HG03457 (cell line): ENCODE results near the gene CFAP73.

ENCODE experiments used
- ATAC-seq: cut with Tn5 transposase; IDR thresholded peaks from one replicate; pipeline ENCODE4 v1.9.1; 2021; ENCODE audit warnings: moderate number of reproducible peaks; ENCODE audit not compliant: unreplicated experiment

CFAP73 gene

DNA sequence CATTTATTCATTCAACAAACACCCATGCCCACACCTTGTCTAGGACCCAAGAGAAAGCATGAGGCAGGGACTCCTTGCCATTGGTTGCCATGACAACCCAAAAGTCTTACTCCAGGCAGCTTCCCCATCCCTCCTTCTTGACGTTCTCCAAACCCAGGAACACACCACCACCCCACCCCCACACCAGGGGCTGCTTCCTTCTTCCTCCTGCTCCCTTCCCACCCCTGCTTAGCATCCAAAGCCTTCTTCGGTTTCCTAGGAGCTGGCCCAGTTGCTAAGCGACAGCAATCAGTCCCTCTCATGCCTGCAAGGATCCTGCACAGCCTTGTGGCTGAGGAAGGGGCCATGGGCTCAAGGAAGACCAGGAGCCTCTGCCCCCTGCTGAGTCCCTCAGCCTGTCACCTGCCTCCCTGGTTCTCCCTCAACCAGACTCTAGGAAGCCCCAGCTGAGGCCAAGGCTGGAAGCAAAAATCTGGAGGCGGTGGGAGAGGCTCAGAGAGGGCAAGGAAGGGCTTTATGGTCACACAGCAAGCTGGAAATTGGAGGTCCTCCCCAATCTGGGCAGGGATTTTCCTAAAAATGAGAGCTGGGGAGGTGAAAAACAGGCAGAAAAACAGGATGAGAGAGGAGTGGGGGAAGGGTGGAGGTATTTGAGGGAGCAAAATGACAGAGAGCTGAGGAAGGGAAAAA lies 29.4 kb upstream of the CFAP73 start:
- no peak for ATAC-seq

- ATAC-seq = no peak
Observed at GRCh38 chr12:113120670-113121370, 28.7 kb upstream of the CFAP73 start.

DNA sequence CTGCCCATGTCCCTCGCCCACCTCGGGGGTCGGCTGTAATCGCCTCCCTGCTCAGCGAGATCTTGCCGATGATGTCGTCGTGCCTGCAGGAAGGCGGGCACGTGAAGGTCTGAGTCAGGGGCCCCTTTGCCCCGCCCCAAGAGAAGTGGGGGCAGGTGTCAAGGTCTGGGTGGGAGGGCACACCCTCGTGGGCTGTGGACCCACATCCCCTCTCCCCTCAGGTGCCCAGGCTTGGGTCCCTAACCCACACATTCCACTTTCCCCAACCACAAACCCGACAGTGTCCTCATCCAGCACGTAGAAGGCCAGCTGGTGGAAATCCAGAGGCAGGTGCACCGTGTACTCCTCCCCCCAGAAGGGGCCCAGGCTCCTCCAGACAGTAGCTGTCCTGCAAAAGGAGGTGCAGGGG lies 21.7 kb upstream of the CFAP73 start:
- ATAC-seq = no peak

DNA sequence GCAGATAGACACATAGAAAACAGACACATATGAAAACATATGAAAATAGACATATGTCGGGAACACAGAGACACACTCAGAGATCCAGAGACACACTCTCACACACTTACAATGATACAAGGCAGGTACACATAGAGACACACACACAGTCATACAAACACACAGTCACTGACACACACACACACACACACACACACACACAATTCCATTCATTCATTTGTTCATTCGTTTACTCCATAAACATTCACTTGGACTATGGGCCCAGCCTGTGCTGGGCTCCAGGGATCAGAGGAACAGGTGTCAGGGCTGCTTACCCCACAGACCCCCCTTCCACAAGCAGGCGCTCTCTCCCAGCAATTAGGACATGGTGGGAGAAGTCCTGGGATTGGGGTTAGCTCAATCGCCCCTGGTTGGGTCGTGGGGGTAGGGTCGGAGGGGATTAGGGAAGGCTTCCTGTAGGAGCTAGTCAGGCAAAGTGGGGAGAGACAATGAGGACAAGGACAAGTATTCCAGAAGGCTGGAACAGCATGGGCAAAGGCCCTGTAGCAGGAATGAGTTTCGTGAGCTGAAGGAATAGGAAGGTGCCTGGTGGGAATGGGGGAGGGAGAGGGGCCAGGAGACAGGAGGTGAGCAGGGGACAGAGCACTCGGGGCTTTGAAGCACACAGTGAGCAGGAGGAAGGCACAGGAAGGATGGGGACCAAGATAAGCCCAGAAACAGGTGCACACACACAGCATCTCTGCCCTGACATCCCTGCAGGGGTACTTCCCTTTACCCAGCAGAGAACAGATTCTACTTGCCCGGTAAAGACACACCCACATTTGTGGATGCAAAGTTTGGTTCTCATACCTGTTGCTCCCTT lies 20.5 kb upstream of the CFAP73 start:
- no peak for ATAC-seq

DNA sequence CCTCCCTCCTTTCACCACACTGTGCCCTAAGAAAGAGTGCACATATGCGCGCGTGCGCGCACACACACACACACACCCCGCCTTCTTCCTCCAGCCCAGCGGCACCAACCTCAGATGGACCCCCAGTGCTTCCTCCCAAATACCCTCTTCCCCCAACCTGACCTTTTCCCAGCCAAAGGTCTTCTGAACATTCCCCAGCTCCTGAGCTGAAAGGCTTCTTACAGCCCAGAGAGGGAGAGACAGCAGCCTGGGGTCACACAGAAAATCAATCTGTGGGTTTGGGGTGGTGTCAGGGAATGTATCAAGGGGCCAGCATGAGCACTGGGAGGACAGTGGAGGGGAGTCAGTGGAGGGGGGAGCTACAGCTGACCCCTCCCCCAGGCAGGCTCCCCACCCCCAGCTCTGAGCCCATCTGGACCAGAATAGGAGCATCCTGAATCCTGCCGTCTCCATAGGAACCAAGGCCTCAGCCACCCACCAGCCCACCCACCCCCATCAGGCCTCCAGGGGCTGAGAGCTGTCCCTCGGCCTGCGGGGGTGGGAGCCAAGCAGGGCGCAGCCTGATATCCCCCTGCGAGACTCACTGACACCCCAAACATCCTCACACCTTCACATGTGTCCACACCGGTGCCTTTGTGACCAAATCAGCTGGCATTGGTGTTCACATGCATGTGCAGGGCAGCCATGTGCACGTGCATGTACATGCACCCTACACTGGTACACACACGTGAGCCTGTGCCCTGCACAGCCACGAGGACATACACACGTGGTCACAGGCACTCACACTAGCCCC lies 19.7 kb upstream of the CFAP73 start:
- no peak for ATAC-seq

DNA sequence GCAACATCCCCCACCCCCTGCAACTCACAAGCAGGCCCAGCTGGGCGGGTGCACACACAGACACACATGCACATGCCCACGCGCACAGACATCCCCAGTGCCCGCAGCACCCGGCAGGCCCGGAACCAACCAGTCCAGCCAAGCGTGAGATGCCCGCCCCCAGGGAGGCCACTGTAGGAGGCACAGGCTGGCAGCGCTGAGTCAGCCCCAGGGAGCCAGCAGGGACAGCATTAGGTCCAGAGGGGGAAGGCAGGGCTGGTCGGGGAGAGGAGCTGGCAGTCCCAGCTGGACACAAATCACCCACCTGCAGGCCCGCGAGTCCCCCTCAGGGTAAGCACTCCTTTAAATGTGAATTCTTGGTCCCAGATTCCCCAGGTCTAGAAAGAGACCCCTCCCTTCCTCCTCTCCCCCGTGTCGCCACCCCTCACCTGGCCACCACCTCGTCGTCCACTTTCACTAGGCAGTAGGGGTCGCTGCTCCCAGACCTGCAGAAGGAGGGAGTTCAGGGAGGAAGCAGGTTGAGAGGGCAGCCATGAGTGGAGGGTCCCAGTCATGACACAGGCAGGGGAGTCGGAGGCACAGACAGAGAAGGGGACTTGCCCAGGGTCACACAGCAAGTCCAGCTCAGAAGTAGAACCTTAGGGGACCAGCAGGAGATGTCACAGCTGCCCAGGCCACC lies 18.9 kb upstream of the CFAP73 start:
- ATAC-seq = no peak

GRCh38 chr12:113131556-113131955 lies 18.0 kb upstream of the CFAP73 start:
- no peak for ATAC-seq

- ATAC-seq = no peak
Observed at GRCh38 chr12:113133036-113133435, 16.5 kb upstream of the CFAP73 start.

DNA sequence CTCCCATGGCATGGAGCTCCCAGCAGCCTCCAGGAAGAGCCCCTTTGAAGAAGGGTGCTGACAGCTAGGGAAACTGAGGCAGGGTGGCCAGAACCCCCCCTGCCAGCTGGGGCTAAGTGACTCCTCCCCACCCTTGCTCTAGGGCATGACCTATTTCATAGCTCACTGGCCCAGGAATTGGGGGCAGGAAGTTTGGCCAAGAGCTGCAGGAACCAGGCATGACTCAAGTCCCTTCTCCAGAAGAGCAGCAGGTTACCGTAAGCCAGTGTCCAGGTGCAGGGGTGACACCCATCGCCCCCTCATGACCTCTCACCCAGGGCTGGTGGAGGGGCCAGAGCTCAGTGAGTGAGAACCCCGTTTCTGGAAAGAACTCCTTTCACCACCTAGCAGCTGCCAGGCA lies 15.9 kb upstream of the CFAP73 start:
- ATAC-seq = no peak

DNA sequence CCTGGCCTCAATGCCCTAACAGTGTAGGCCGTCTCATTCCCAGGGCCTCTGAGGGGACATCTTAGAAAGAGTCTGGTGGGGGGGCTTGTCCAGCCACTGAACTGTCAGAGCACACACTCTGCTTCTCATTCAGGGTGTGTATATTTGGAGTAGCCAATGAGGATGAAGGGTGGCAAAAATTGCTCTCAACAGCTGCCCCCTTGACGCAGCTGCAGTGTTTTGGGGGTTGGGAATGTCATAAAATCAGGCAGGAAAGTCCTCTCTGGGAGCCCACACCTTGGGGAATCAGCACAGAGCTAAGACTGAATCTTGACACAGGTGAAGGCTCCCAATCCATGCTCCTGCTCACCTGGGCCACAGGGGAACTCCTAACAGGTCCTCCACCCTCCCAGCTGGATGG lies 15.5 kb upstream of the CFAP73 start:
- ATAC-seq = no peak

DNA sequence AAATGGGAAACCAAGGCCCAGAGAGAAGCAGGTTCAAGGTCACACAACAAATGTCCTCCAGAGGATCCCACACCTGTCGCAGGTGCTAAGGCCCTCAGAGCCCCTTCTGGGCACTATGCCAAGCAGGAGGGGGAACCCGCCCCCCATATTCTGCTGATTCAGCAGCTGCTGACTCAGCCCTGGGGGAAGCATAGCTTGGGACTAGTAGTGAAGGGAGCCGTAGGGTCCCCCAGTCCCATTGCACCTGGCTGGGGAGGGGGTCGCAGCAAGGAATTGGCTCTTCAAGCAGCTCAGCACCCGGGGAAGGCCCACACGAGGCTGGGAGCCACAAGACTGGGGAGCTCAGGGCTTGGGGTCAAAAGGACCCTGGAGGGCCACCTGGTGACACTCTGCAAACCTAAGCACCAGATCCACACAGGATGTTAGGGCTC lies 15.0 kb upstream of the CFAP73 start:
- ATAC-seq = no peak

- no peak for ATAC-seq
Observed at GRCh38 chr12:113135178-113136127, 14.1 kb upstream of the CFAP73 start, which contains the start of gene RASAL1. RASAL1 (minus strand) TSS chr12:113135761; CDS start chr12:113135462, 299 bp downstream.

- no peak for ATAC-seq
Observed at GRCh38 chr12:113136128-113136989, 13.2 kb upstream of the CFAP73 start.

- ATAC-seq = no peak
Observed at GRCh38 chr12:113136990-113137511, 12.5 kb upstream of the CFAP73 start.

GRCh38 chr12:113137861-113138783 lies 11.4 kb upstream of the CFAP73 start:
- no peak for ATAC-seq

- ATAC-seq = no peak
Observed at GRCh38 chr12:113138826-113139225, 10.7 kb upstream of the CFAP73 start.

- no peak for ATAC-seq
Observed at GRCh38 chr12:113140706-113141105, 8.8 kb upstream of the CFAP73 start.
